Panc1 (cell line): Measurements from ENCODE around the gene SIVA1. TPM values are rescaled to one million over a fixed set of nuclear protein-coding genes. Genes with fewer than 3 reads are reported as not detected.
A peak's percentile ranks its signal among the peaks of the same experiment; 100 is the strongest.

Experiments used
- ATAC-seq: fragments of 200-7000 bp; cut with Tn5 transposase; 2 replicates; pipeline ENCODE4 v1.9.1; 2020; ENCODE audit warnings: mild to moderate bottlenecking, moderate library complexity
- BruUV-seq: library from RNA; stranded (reverse); fragments of 400-500 nt; replicated peaks from 2 replicates; lab custom pipeline; 2021; lab: Mats Ljungman, UMichigan
- CTCF ChIA-PET: fragments of 300-600 bp; sonication (Branson Sonifier 250); formaldehyde crosslinking; loops from one replicate; lab custom pipeline; 2022; ENCODE audit warnings: antibody characterized with exemption; lab: Charles Lee
- POLR2A ChIA-PET: fragments of 300-600 bp; sonication (Branson Sonifier 250); formaldehyde crosslinking; loops from one replicate; lab custom pipeline; 2022; ENCODE audit warnings: antibody characterized with exemption; lab: Charles Lee
- DNase-seq: peaks from one replicate; pipeline ENCODE4 v3.0.0-alpha.2; 2010; ENCODE audit warnings: low read depth, low spot score
- H3K27ac ChIP-seq: 2 replicates; pipeline ENCODE4 v1.5.1; 2011; ENCODE audit warnings: mild to moderate bottlenecking, low read length, inconsistent platforms
- H3K27me3 ChIP-seq: fragments of 200-500 bp; sonication (Bioruptor generic); 2 replicates; pipeline ENCODE4 v1.6.0; 2014; ENCODE audit warnings: low read length, inconsistent platforms; ENCODE audit not compliant: control insufficient read depth, insufficient read depth
- H3K36me3 ChIP-seq: fragments of 200-500 bp; sonication (Bioruptor generic); 2 replicates; pipeline ENCODE4 v1.5.1; 2014; ENCODE audit warnings: inconsistent platforms, mild to moderate bottlenecking, low read length, moderate library complexity; ENCODE audit not compliant: control insufficient read depth, insufficient read depth
- H3K4me1 ChIP-seq: 2 replicates; pipeline ENCODE4 v1.5.1; 2011; ENCODE audit warnings: inconsistent platforms, mild to moderate bottlenecking, low read length, moderate library complexity; ENCODE audit not compliant: control insufficient read depth, insufficient read depth
- H3K4me3 ChIP-seq, 2 experiments: 2 replicates each; pipeline ENCODE4 v1.5.1; 2011 to 2012; ENCODE audit warnings: low read depth in 2 of 2, low read length in 2 of 2, mild to moderate bottlenecking in 2 of 2, inconsistent platforms in 1 of 2, moderate library complexity in 1 of 2
- H3K9me3 ChIP-seq: fragments of 200-500 bp; sonication (Bioruptor generic); 2 replicates; pipeline ENCODE4 v1.5.1; 2014; ENCODE audit warnings: low read depth, mild to moderate bottlenecking, inconsistent platforms, low read length, moderate library complexity; ENCODE audit not compliant: control insufficient read depth, insufficient read depth
- CTCF ChIP-seq: fragments of 450-650 bp; IDR thresholded peaks from 2 replicates; pipeline ENCODE4 v1.5.1; 2017; ENCODE audit warnings: mild to moderate bottlenecking
- POLR2AphosphoS5 ChIP-seq: IDR thresholded peaks from 2 replicates; pipeline ENCODE4 v1.6.1; 2012; ENCODE audit warnings: mild to moderate bottlenecking, low read depth, low read length, moderate library complexity
- SIN3A ChIP-seq: IDR thresholded peaks from 2 replicates; pipeline ENCODE4 v1.6.1; 2012; ENCODE audit warnings: low read depth, mild to moderate bottlenecking, low read length, moderate library complexity, borderline replicate concordance; ENCODE audit not compliant: insufficient read depth
- TCF7L2 ChIP-seq: IDR thresholded peaks from 2 replicates; pipeline ENCODE4 v1.6.1; 2011; ENCODE audit warnings: mild to moderate bottlenecking, low read depth, low read length, inconsistent platforms
- in situ Hi-C: cut with HindIII; loops from 2 replicates; pipeline ENCODE4 v1.10.0; 2016; ENCODE audit warnings: low sequenced_read_pairs, low pct_unique_long_range_greater_than_20kb
- intact Hi-C: fragments of 100-400 bp; cut with micrococcal nuclease; formaldehyde crosslinking; loops from one replicate; pipeline ENCODE4 v1.10.0; 2022; ENCODE audit not compliant: unreplicated experiment
- total RNA-seq: library from RNA; stranded (reverse); gene quantifications from one replicate; pipeline ENCODE4 v1.2.1, GENCODE V29; 2021; ENCODE audit not compliant: unreplicated experiment
- TF ChIP-seq, protein P1 (sequence below), 2 experiments: IDR thresholded peaks; 2 replicates each; pipeline ENCODE4 v1.6.1; 2011 to 2012; ENCODE audit warnings: low read depth in 2 of 2, control low read depth in 1 of 2, low read length in 1 of 2, mild to moderate bottlenecking in 1 of 2, moderate library complexity in 1 of 2; ENCODE audit not compliant: insufficient read depth in 1 of 2

SIVA1 gene
- total RNA-seq, 1 experiment from 2014 or later, result 100 TPM

GRCh38 chr14:104803280-104803911 lies 50.4 kb downstream of the SIVA1 start:
- ATAC-seq, result peak; percentile 29; the same call in 1 of the 2 replicates
- intact Hi-C loops, result no loop called here
- Histone ChIP-seq H3K4me1 (peaks cover 56% of the 10 kb centered on the region), H3K27me3 (no peaks in the 10 kb centered on the region), H3K9me3 (no peaks in the 10 kb centered on the region), H3K36me3 (no peaks in the 10 kb centered on the region), H3K27ac (peak overlapping the region; percentile 63), H3K4me3 (peak overlapping the region; percentile 35 to 56; a peak in 3 of 4 replicates)
- peak; percentile 69; the same call in 1 of the 2 replicates for TF ChIP-seq CTCF
- no peak for TF ChIP-seq POLR2AphosphoS5
- TF ChIP-seq TCF7L2, result no peak
- no peak for TF ChIP-seq SIN3A
- CTCF ChIA-PET, result no interaction called here
- BruUV-seq, result TSS peak; percentile 83
- no peak for DNase-seq
- in situ Hi-C loops, result no loop called here
- POLR2A ChIA-PET, result no interaction called here

- intact Hi-C loops, result no loop called here
- ATAC-seq (no peak), DNase-seq (no peak)
- in situ Hi-C loops, result no loop called here
- ChIA-PET CTCF (no interaction called here), POLR2A (no interaction called here)
- H3K27me3 ChIP-seq, result no peaks in the 10 kb centered on the region
- H3K4me1 ChIP-seq, result peaks cover 52% of the 10 kb centered on the region
- BruUV-seq, result no TSS peak
- TF ChIP-seq SIN3A (no peak), TCF7L2 (no peak), CTCF (no peak), POLR2AphosphoS5 (no peak)
- TF ChIP-seq, protein P1, sequence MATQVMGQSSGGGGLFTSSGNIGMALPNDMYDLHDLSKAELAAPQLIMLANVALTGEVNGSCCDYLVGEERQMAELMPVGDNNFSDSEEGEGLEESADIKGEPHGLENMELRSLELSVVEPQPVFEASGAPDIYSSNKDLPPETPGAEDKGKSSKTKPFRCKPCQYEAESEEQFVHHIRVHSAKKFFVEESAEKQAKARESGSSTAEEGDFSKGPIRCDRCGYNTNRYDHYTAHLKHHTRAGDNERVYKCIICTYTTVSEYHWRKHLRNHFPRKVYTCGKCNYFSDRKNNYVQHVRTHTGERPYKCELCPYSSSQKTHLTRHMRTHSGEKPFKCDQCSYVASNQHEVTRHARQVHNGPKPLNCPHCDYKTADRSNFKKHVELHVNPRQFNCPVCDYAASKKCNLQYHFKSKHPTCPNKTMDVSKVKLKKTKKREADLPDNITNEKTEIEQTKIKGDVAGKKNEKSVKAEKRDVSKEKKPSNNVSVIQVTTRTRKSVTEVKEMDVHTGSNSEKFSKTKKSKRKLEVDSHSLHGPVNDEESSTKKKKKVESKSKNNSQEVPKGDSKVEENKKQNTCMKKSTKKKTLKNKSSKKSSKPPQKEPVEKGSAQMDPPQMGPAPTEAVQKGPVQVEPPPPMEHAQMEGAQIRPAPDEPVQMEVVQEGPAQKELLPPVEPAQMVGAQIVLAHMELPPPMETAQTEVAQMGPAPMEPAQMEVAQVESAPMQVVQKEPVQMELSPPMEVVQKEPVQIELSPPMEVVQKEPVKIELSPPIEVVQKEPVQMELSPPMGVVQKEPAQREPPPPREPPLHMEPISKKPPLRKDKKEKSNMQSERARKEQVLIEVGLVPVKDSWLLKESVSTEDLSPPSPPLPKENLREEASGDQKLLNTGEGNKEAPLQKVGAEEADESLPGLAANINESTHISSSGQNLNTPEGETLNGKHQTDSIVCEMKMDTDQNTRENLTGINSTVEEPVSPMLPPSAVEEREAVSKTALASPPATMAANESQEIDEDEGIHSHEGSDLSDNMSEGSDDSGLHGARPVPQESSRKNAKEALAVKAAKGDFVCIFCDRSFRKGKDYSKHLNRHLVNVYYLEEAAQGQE (IDR thresholded peaks at IDR 0.05; ENCODE audit: insufficient read depth in 1 of 2, low read depth in 2 of 2, low read length in 1 of 2), result no peak
- peak overlapping the region; percentile 63 for H3K27ac ChIP-seq
- no peaks in the 10 kb centered on the region for H3K9me3 ChIP-seq
- peak overlapping the region in 1 of 2 experiments; percentile 35; a peak in 2 of 4 replicates for H3K4me3 ChIP-seq
- no peaks in the 10 kb centered on the region for H3K36me3 ChIP-seq
Observed at GRCh38 chr14:104803912-104804410, 51.0 kb downstream of the SIVA1 start.
